Transverse colon (tissue), 4 donors: Measurements from ENCODE around the gene VWA8. TPM values are rescaled to one million over a fixed set of nuclear protein-coding genes. Genes with fewer than 3 reads are reported as not detected.

ENCODE experiments used
- DNase-seq: peaks from one replicate; pipeline ENCODE4 v3.0.0-alpha.2; 2019
- H3K27ac ChIP-seq, 4 donors: fragments of 200-600 bp; sonication (generic); 2 replicates each; pipeline ENCODE4 v1.5.1; 2016 to 2018; ENCODE audit warnings: inconsistent platforms in 4 of 4
- H3K27me3 ChIP-seq: fragments of 200-600 bp; sonication (generic); 2 replicates; pipeline ENCODE4 v1.5.1; 2017; ENCODE audit warnings: inconsistent platforms
- H3K36me3 ChIP-seq, 4 donors: fragments of 200-600 bp; sonication (generic); 2 replicates each; pipeline ENCODE4 v1.5.1; 2017 to 2019; ENCODE audit warnings: inconsistent platforms in 4 of 4
- H3K4me1 ChIP-seq, 4 donors: fragments of 200-600 bp; sonication (generic); 2 replicates each; pipeline ENCODE4 v1.5.1; 2017 to 2020; ENCODE audit warnings: inconsistent platforms in 4 of 4
- H3K4me3 ChIP-seq, 4 donors: fragments of 200-600 bp; sonication (generic); 1 replicate in 1 of 4; 2 replicates in 3 of 4; pipeline versions ENCODE4 v1.5.1 to v1.6.1; 2017 to 2019; ENCODE audit warnings: inconsistent platforms in 4 of 4
- H3K9me3 ChIP-seq, 2 donors: fragments of 200-600 bp; sonication (generic); 2 replicates each; pipeline ENCODE4 v1.5.1; 2017 to 2019; ENCODE audit warnings: inconsistent platforms in 2 of 2
- CTCF ChIP-seq, 5 experiments: fragments of 200-600 bp in 3 of 5; fragments of 450-650 bp in 2 of 5; sonication (generic) in 3 of 5; IDR thresholded peaks; 1 replicate in 2 of 5; 2 replicates in 3 of 5; pipeline ENCODE4 v1.5.1; 2016 to 2017; ENCODE audit warnings: antibody characterized with exemption in 5 of 5, inconsistent platforms in 3 of 5, mild to moderate bottlenecking in 2 of 5, moderate library complexity in 1 of 5
- EP300 ChIP-seq: sonication (generic); formaldehyde crosslinking; IDR thresholded peaks from one replicate; pipeline ENCODE4 v1.6.1; 2017; ENCODE audit warnings: antibody characterized with exemption, low read depth
- POLR2A ChIP-seq: fragments of 450-650 bp; IDR thresholded peaks from one replicate; pipeline ENCODE4 v1.6.1; 2016; ENCODE audit warnings: antibody characterized with exemption, mild to moderate bottlenecking, moderate library complexity
- POLR2AphosphoS5 ChIP-seq, 3 donors: sonication (generic); formaldehyde crosslinking; IDR thresholded peaks; one replicate each; pipeline ENCODE4 v1.6.1; 2016; ENCODE audit warnings: antibody characterized with exemption in 3 of 3
- WGBS, 2 donors: methylation state at CpG; one replicate each; pipeline ENCODE4 v1.1.5; 2018; ENCODE audit warnings: low coverage in 1 of 2; 5-methylcytosine and 5-hydroxymethylcytosine counted together
- in situ Hi-C, 4 donors: fragments of 200-750 bp; cut with MboI; loops; one replicate each; pipeline versions ENCODE4 v1.15.0 to v1.15.1; 2017; ENCODE audit warnings: low sequenced_read_pairs in 3 of 4, low pct_ligation_motif_present in 1 of 4, low pct_unique_long_range_greater_than_20kb in 1 of 4
- intact Hi-C: fragments of 100-400 bp; cut with DNase I; formaldehyde crosslinking; loops from one replicate; pipeline ENCODE4 v1.15.1; 2023; ENCODE audit warnings: low total_unique reads
- total RNA-seq, 4 donors: library from RNA; depleted of rRNA; stranded (reverse); fragments of >200 nt; gene quantifications; one replicate each; pipeline ENCODE4 v1.1.0, GENCODE V29; 2016

The VWA8 gene
- total RNA-seq, 4 donors from 2014 or later: 12.7 to 65.1 (median 35.0) TPM

GRCh38 chr13:41742917-41743552, 217.9 kb downstream of the VWA8 start:
- H3K4me1 ChIP-seq: no peaks in the 10 kb centered on the region
- intact Hi-C loops (no loop called here), in situ Hi-C loops (no loop called here)
- WGBS, 2 donors: 91 to 95% methylated on average over 4 of the region's 4 CpGs
- H3K36me3 ChIP-seq: no peaks in the 10 kb centered on the region
- no peaks in the 10 kb centered on the region for H3K9me3 ChIP-seq
- TF ChIP-seq EP300 (no peak), CTCF (IDR thresholded peaks at IDR 0.05) (no peak), POLR2A (no peak), POLR2AphosphoS5 (IDR thresholded peaks at IDR 0.05) (no peak)
- no peak overlapping the region for H3K27ac ChIP-seq
- H3K27me3 ChIP-seq: no peaks in the 10 kb centered on the region
- H3K4me3 ChIP-seq: no peak overlapping the region
- DNase-seq: no peak

GRCh38 chr13:41740479-41740878, 220.4 kb downstream of the VWA8 start:
- Histone ChIP-seq H3K4me3 (no peak overlapping the region), H3K4me1 (no peaks in the 10 kb centered on the region), H3K27ac (no peak overlapping the region), H3K9me3 (no peaks in the 10 kb centered on the region), H3K36me3 (no peaks in the 10 kb centered on the region), H3K27me3 (no peaks in the 10 kb centered on the region)
- 84 to 95% methylated on average over 4 of the region's 4 CpGs for WGBS, 2 donors
- intact Hi-C loops: no loop called here
- in situ Hi-C loops: no loop called here
- no peak for TF ChIP-seq POLR2AphosphoS5 (IDR thresholded peaks at IDR 0.05)
- no peak for TF ChIP-seq POLR2A
- no peak for TF ChIP-seq EP300
- TF ChIP-seq CTCF (IDR thresholded peaks at IDR 0.05): no peak
- DNase-seq: no peak

- in situ Hi-C loops: no loop called here
- WGBS, 2 donors: 92 to 95% methylated on average over 2 to 4 of the region's 4 CpGs
- no peak for DNase-seq
- Histone ChIP-seq H3K27ac (no peak overlapping the region), H3K9me3 (no peaks in the 10 kb centered on the region), H3K27me3 (no peaks in the 10 kb centered on the region), H3K36me3 (peaks cover 0 to 9% (median 4%) of the 10 kb centered on the region in 4 donors), H3K4me1 (no peaks in the 10 kb centered on the region), H3K4me3 (no peak overlapping the region)
- intact Hi-C loops: no loop called here
- TF ChIP-seq CTCF (IDR thresholded peaks at IDR 0.05) (no peak), POLR2AphosphoS5 (IDR thresholded peaks at IDR 0.05) (no peak), POLR2A (no peak), EP300 (no peak)
Observed at GRCh38 chr13:41722684-41723535, 238.0 kb downstream of the VWA8 start.

GRCh38 chr13:41720839-41721561, 239.9 kb downstream of the VWA8 start:
- no peak for DNase-seq
- Histone ChIP-seq H3K36me3 (peaks cover 0 to 9% (median 4%) of the 10 kb centered on the region in 4 donors), H3K27me3 (no peaks in the 10 kb centered on the region), H3K9me3 (no peaks in the 10 kb centered on the region), H3K4me1 (no peaks in the 10 kb centered on the region), H3K27ac (no peak overlapping the region), H3K4me3 (no peak overlapping the region)
- TF ChIP-seq CTCF (IDR thresholded peaks at IDR 0.05) (no peak), EP300 (no peak), POLR2A (no peak), POLR2AphosphoS5 (IDR thresholded peaks at IDR 0.05) (no peak)
- WGBS, 2 donors: 90 to 93% methylated on average over 3 to 5 of the region's 5 CpGs
- in situ Hi-C loops: no loop called here
- intact Hi-C loops: no loop called here
